Neuronal stem cell (in vitro differentiated cells): ENCODE data around the gene ABR.
A peak's percentile ranks its signal among the peaks of the same experiment; 100 is the strongest.
"Not testable (repeated sequence)": the region's sequence is repeated elsewhere in the genome, so short reads cannot be mapped to it uniquely, and the experiment has no call there.

Experiments used
- DNase-seq: peaks from one replicate; pipeline ENCODE4 v3.0.0-alpha.2; 2013; ENCODE audit warnings: low spot score
- H2AFZ ChIP-seq: one replicate; pipeline ENCODE4 v1.6.1; 2013; ENCODE audit warnings: mild to moderate bottlenecking, low read length, inconsistent platforms
- H2AK5ac ChIP-seq: 2 replicates; pipeline ENCODE4 v1.6.1; 2013; ENCODE audit warnings: low read depth, mild to moderate bottlenecking, inconsistent platforms, low read length, moderate library complexity, mixed read lengths
- H2BK120ac ChIP-seq: 2 replicates; pipeline ENCODE4 v1.6.1; 2013; ENCODE audit warnings: low read depth, mild to moderate bottlenecking, inconsistent platforms, low read length, moderate library complexity, mixed read lengths
- H2BK12ac ChIP-seq: one replicate; pipeline ENCODE4 v1.6.1; 2013; ENCODE audit warnings: low read length, inconsistent platforms
- H2BK15ac ChIP-seq: 2 replicates; pipeline ENCODE4 v1.6.1; 2013; ENCODE audit warnings: mild to moderate bottlenecking, low read length, inconsistent platforms, mixed read lengths
- H2BK5ac ChIP-seq: one replicate; pipeline ENCODE4 v1.6.1; 2013; ENCODE audit warnings: inconsistent platforms, mild to moderate bottlenecking, low read length, moderate library complexity
- H3K14ac ChIP-seq: one replicate; pipeline ENCODE4 v1.6.1; 2013; ENCODE audit warnings: low read length, inconsistent platforms
- H3K18ac ChIP-seq: 2 replicates; pipeline ENCODE4 v1.6.1; 2013; ENCODE audit warnings: low read length, inconsistent platforms
- H3K23ac ChIP-seq: 2 replicates; pipeline ENCODE4 v1.6.1; 2013; ENCODE audit warnings: low read depth, mild to moderate bottlenecking, mixed read lengths, low read length, inconsistent platforms; ENCODE audit not compliant: poor library complexity
- H3K27ac ChIP-seq: replicated peaks from 3 replicates; pipeline ENCODE4 v1.5.1; 2013; ENCODE audit warnings: low read length, inconsistent platforms
- H3K27me3 ChIP-seq, 3 experiments: 2 replicates each; pipeline ENCODE4 v1.6.1; 2013; ENCODE audit warnings: low read length in 3 of 3, mild to moderate bottlenecking in 2 of 3, inconsistent platforms in 1 of 3, low read depth in 1 of 3, mixed read lengths in 1 of 3, moderate library complexity in 1 of 3; ENCODE audit not compliant: control insufficient read depth in 3 of 3, insufficient read depth in 3 of 3
- H3K36me3 ChIP-seq, 2 donors: replicated peaks in 1 of 2; 2 replicates each; pipeline ENCODE4 v1.6.1; 2013; ENCODE audit warnings: low read length in 2 of 2; ENCODE audit not compliant: control insufficient read depth in 2 of 2, insufficient read depth in 2 of 2
- H3K4ac ChIP-seq: 2 replicates; pipeline ENCODE4 v1.6.1; 2013; ENCODE audit warnings: inconsistent platforms, mild to moderate bottlenecking, low read length, moderate library complexity
- H3K4me1 ChIP-seq, 2 donors: 1 replicate in 1 of 2; 2 replicates in 1 of 2; pipeline ENCODE4 v1.6.1; 2013; ENCODE audit warnings: low read length in 2 of 2, low read depth in 1 of 2; ENCODE audit not compliant: control insufficient read depth in 2 of 2, insufficient read depth in 1 of 2
- H3K4me2 ChIP-seq: one replicate; pipeline ENCODE4 v1.6.1; 2013; ENCODE audit warnings: mild to moderate bottlenecking, low read length, inconsistent platforms; ENCODE audit not compliant: insufficient read depth, poor library complexity, severe bottlenecking
- H3K4me3 ChIP-seq, 2 donors: 2 replicates each; pipeline ENCODE4 v1.5.1; 2013; ENCODE audit warnings: low read length in 2 of 2, mild to moderate bottlenecking in 2 of 2, inconsistent platforms in 1 of 2, moderate library complexity in 1 of 2
- H3K79me1 ChIP-seq: one replicate; pipeline ENCODE4 v1.6.1; 2013; ENCODE audit warnings: low read depth, mild to moderate bottlenecking, inconsistent platforms, low read length, moderate library complexity
- H3K9ac ChIP-seq: one replicate; pipeline ENCODE4 v1.6.1; 2013; ENCODE audit warnings: mild to moderate bottlenecking, low read depth, low read length, inconsistent platforms; ENCODE audit not compliant: poor library complexity
- H3K9me3 ChIP-seq, 2 donors: replicated peaks in 1 of 2; 2 replicates each; pipeline versions ENCODE3 to v1.6.1; 2013; ENCODE audit warnings: low read length in 2 of 2, mild to moderate bottlenecking in 2 of 2, inconsistent platforms in 1 of 2, low read depth in 1 of 2, mixed read lengths in 1 of 2, moderate library complexity in 1 of 2; ENCODE audit not compliant: control insufficient read depth in 2 of 2, insufficient read depth in 1 of 2
- H4K8ac ChIP-seq: one replicate; pipeline ENCODE4 v1.6.1; 2013; ENCODE audit warnings: low read depth, mild to moderate bottlenecking, inconsistent platforms, low read length, moderate library complexity
- H4K91ac ChIP-seq: one replicate; pipeline ENCODE4 v1.6.1; 2013; ENCODE audit warnings: low read length, low read depth, mild to moderate bottlenecking, inconsistent platforms; ENCODE audit not compliant: poor library complexity
- WGBS, 2 donors: extraction: QIAGEN DNeasy Blood & Tissue Kit; methylation state at CpG; one replicate each; pipeline ENCODE4 v1.1.7; 2013; ENCODE audit warnings: missing lambda C conversion rate in 2 of 2, mixed read lengths in 1 of 2; ENCODE audit not compliant: insufficient read length in 2 of 2, insufficient replicate concordance in 1 of 2; ENCODE audit errors: extremely low coverage in 2 of 2; 5-methylcytosine and 5-hydroxymethylcytosine counted together

ABR gene

DNA sequence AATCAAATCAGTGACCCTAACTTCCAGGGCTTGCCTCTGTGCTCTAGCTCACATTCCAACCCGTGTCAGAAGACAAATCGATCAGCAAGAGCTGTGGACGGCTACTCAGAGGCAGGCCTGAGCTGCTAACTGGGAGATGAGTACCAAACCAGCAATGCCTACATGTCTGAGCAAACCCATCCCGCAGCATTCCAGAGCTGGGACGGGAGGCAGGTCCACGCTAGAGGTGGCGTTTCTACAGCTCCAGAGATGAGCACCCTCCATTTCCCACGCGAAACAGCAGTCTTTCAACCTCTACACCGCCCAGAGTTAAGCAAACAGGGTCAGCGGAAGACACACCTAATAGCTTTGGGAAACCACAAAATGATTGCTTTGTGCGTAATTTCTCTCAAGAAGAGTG is 206.7 kb downstream of the ABR start:
- Histone ChIP-seq H2BK5ac (no peak overlapping the region), H3K36me3 (peaks cover 4 to 75% of the 10 kb centered on the region in 2 donors), H4K8ac (no peak overlapping the region), H2BK12ac (no peak overlapping the region), H3K23ac (peak overlapping the region; percentile 53), H3K79me1 (peaks cover 8% of the 10 kb centered on the region), H3K18ac (peak overlapping the region; percentile 54), H2AK5ac (no peak overlapping the region), H2BK15ac (no peak overlapping the region), H4K91ac (no peak overlapping the region), H3K4me3 (no peak overlapping the region), H3K4me1 (peaks cover 13 to 14% of the 10 kb centered on the region in 2 donors), H3K9ac (no peak overlapping the region), H3K27ac (no peak overlapping the region), H3K9me3 (peaks cover 4 to 6% of the 10 kb centered on the region in 2 donors), H3K27me3 (no peaks in the 10 kb centered on the region), H3K14ac (no peak overlapping the region), H2BK120ac (no peak overlapping the region), H2AFZ (no peak overlapping the region), H3K4ac (no peak overlapping the region), H3K4me2 (no peak overlapping the region)
- no CpG with 5 or more reads among the region's 12 CpGs for WGBS, 2 donors
- no peak for DNase-seq

DNA sequence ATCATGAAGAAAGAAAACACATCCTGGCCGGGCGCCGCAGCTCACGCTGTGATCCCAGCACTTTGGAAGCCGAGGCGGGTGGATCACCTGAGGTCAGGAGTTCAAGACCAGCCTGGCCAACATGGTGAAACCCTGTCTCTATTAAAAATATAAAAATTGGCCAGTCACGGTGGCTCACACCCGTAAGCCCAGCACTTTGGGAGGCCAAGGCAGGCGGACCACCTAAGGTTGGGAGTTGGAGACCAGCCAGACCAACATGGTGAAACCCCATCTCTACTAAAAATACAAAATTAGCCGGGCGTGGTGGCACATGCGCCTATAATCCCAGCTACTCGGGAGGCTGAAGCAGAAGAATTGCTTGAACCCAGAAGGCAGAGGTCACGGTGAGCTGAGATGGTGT is 207.9 kb downstream of the ABR start:
- not testable (repeated sequence) for H4K91ac ChIP-seq, H3K9me3 ChIP-seq, H2BK15ac ChIP-seq, H2BK120ac ChIP-seq, H4K8ac ChIP-seq, H3K18ac ChIP-seq, H2BK12ac ChIP-seq, H3K79me1 ChIP-seq, H2AFZ ChIP-seq, H3K23ac ChIP-seq, H2AK5ac ChIP-seq, H2BK5ac ChIP-seq, H3K27ac ChIP-seq, H3K4me2 ChIP-seq, DNase-seq, H3K27me3 ChIP-seq, H3K9ac ChIP-seq, H3K4ac ChIP-seq, H3K14ac ChIP-seq, H3K4me3 ChIP-seq
- Histone ChIP-seq H3K4me1 (peaks cover 11 to 13% of the 10 kb centered on the region in 2 donors), H3K36me3 (peaks cover 4 to 83% of the 10 kb centered on the region in 2 donors)
- no CpG with 5 or more reads among the region's 14 CpGs for WGBS, 2 donors

DNA sequence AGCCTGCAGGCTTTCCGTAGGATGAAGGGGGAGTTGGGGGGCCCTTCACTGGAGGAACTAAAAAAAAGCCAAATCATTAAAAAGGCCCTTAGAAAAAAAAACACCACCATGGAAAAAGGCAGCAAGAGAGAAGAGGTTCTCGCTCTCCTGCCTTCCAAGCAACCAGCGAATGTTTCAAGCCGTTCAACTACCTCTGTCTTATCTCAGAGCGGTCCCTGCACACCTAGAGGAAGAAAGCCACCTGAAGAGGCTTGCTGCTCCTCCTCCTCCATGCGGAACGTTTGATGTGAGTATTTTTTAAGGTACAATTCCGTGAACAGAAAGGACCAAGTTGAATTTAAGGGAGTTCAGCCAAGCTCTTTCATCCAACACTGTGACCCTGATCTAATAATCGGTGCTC is 209.4 kb downstream of the ABR start:
- H3K9ac ChIP-seq: no peak overlapping the region
- no peak overlapping the region for H3K4me3 ChIP-seq
- H3K27ac ChIP-seq: no peak overlapping the region
- peaks cover 8% of the 10 kb centered on the region for H3K79me1 ChIP-seq
- no peak overlapping the region for H2BK5ac ChIP-seq
- H2AFZ ChIP-seq: no peak overlapping the region
- no peak overlapping the region for H3K18ac ChIP-seq
- no peak overlapping the region for H2BK12ac ChIP-seq
- no peak for DNase-seq
- peaks cover 4 to 75% of the 10 kb centered on the region in 2 donors for H3K36me3 ChIP-seq
- H3K14ac ChIP-seq: no peak overlapping the region
- H3K27me3 ChIP-seq: no peaks in the 10 kb centered on the region
- H2BK15ac ChIP-seq: no peak overlapping the region
- H3K4ac ChIP-seq: no peak overlapping the region
- peaks cover 4 to 9% of the 10 kb centered on the region in 2 donors for H3K9me3 ChIP-seq
- no CpG with 5 or more reads among the region's 9 CpGs for WGBS, 2 donors
- no peak overlapping the region for H3K4me2 ChIP-seq
- H2BK120ac ChIP-seq: no peak overlapping the region
- H3K4me1 ChIP-seq: peaks cover 13 to 16% of the 10 kb centered on the region in 2 donors
- H4K8ac ChIP-seq: no peak overlapping the region
- no peak overlapping the region for H3K23ac ChIP-seq
- no peak overlapping the region for H4K91ac ChIP-seq
- no peak overlapping the region for H2AK5ac ChIP-seq

DNA sequence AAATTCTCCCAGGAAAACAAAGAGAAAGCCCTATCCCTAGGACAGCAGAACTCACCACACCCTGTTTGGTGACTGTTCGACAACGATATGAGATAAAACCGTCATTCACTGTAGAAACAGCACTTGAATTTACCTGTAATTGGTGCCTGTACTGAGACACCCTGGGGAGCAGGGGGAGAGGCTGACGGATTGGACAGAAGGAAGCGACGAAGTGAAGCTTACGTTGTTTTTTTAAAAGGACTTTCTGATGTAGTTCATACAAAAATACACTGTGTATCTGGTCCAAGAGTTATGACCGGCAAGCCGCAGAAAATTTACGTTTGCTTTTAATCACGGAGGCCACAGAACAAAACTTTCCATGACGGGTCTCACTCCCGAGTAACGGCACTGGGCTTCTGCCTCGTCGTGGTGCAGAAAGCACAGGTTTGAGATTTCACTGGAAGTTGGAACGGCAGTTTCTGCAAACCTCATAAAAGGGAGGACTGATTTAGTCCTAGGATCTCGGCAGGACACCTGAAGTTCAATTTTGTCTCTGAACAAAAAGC is 209.9 kb downstream of the ABR start:
- WGBS, 2 donors: no CpG with 5 or more reads among the region's 18 CpGs
- H2AK5ac ChIP-seq: no peak overlapping the region
- no peak overlapping the region for H3K9ac ChIP-seq
- no peak overlapping the region for H3K23ac ChIP-seq
- no peak overlapping the region for H3K4ac ChIP-seq
- H3K79me1 ChIP-seq: peaks cover 8% of the 10 kb centered on the region
- H3K4me2 ChIP-seq: no peak overlapping the region
- DNase-seq: no peak
- H3K27ac ChIP-seq: no peak overlapping the region
- no peak overlapping the region for H2BK12ac ChIP-seq
- no peaks in the 10 kb centered on the region for H3K27me3 ChIP-seq
- no peak overlapping the region for H4K91ac ChIP-seq
- H3K36me3 ChIP-seq: peaks cover 4 to 75% of the 10 kb centered on the region in 2 donors
- H2BK5ac ChIP-seq: no peak overlapping the region
- H4K8ac ChIP-seq: no peak overlapping the region
- no peak overlapping the region for H3K14ac ChIP-seq
- peaks cover 4 to 9% of the 10 kb centered on the region in 2 donors for H3K9me3 ChIP-seq
- H2BK120ac ChIP-seq: no peak overlapping the region
- H2BK15ac ChIP-seq: no peak overlapping the region
- H3K4me3 ChIP-seq: no peak overlapping the region
- H3K4me1 ChIP-seq: peaks cover 18 to 20% of the 10 kb centered on the region in 2 donors
- H3K18ac ChIP-seq: no peak overlapping the region
- no peak overlapping the region for H2AFZ ChIP-seq
